Ishikawa (cell line): Measurements from ENCODE around the gene TENT5A.

Experiments
- EP300 ChIP-seq: IDR thresholded peaks from 2 replicates; pipeline ENCODE4 v1.6.1; 2012; ENCODE audit warnings: borderline replicate concordance
- NFIC ChIP-seq: IDR thresholded peaks from 2 replicates; pipeline ENCODE4 v1.6.1; 2012
- RAD21 ChIP-seq: IDR thresholded peaks from 2 replicates; pipeline ENCODE4 v1.6.1; 2012; ENCODE audit warnings: low read depth
- TF ChIP-seq, protein P1 (sequence below): IDR thresholded peaks from 2 replicates; pipeline ENCODE4 v1.6.1; 2012

DNA sequence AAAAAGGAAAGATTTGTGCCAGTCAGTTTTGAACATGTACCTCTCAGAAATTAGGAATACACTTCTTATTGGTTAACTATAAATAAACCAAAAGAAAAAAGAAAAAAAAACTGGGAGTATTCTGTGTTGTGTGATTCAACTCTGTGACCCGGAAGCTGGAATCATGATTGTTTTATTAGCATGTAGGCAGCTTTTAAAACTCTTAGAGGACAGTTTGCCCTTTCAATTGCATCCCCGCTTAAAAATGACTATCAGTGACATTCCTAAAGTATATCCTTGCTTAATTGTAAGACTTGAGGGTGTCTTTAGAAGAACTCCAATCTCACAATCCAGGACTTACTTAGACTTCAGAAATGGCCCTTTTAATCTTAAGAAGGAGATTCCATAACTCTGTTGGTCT lies 29.1 kb upstream of the TENT5A start:
- TF ChIP-seq, protein P1, sequence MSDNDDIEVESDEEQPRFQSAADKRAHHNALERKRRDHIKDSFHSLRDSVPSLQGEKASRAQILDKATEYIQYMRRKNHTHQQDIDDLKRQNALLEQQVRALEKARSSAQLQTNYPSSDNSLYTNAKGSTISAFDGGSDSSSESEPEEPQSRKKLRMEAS = no peak
- TF ChIP-seq RAD21 = no peak
- no peak for TF ChIP-seq NFIC
- TF ChIP-seq EP300 = no peak
